Lower leg skin (tissue), 3 donors: ENCODE measurements around the gene MAGI2.

Experiments
- POLR2A ChIP-seq, 2 donors: fragments of 450-650 bp; IDR thresholded peaks; one replicate each; pipeline ENCODE4 v1.6.1; 2016 to 2017; ENCODE audit warnings: antibody characterized with exemption in 2 of 2, mild to moderate bottlenecking in 1 of 2, moderate library complexity in 1 of 2
- TF ChIP-seq, protein P1 (sequence below), 3 donors: fragments of 450-650 bp; IDR thresholded peaks; one replicate each; pipeline ENCODE4 v1.5.1; 2016; ENCODE audit warnings: antibody characterized with exemption in 3 of 3, mild to moderate bottlenecking in 3 of 3, moderate library complexity in 2 of 3

DNA sequence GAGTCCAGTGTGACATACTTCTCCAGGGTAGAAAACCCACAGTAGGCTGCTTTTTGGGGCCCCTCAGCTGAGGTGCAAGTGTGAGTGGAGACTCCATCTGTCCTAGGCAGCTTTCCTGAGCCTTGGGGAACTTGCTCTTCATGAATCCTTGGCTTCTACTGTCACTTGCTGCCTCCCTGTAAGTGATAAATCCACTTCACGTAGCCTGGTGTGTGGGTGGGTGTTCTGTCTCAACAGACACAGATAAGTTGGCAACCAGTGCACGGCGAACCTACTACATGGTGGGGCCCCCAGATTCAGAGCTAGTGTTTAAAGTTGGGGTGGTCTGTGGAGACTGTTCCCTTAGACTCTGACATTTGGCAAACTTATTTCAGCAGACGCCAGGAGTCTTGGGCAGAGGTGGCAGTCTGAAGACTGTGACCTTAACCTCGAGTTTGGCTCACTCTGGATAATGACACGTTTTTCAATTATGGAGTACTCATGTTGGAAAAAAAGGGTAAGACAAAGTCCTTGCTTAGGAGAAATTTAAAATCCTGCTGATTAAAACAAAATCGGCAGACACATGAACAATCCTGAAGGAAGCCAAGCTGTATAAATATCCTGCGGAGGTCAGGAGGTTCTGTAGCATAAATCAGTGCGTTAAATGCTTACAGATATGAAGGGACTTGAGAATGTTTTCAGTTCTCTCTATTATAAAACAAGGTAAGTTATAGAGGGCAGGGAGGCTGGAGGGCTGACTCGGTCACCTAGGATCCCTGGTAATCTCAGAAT is 1278.0 kb downstream of the MAGI2 start:
- TF ChIP-seq, protein P1, sequence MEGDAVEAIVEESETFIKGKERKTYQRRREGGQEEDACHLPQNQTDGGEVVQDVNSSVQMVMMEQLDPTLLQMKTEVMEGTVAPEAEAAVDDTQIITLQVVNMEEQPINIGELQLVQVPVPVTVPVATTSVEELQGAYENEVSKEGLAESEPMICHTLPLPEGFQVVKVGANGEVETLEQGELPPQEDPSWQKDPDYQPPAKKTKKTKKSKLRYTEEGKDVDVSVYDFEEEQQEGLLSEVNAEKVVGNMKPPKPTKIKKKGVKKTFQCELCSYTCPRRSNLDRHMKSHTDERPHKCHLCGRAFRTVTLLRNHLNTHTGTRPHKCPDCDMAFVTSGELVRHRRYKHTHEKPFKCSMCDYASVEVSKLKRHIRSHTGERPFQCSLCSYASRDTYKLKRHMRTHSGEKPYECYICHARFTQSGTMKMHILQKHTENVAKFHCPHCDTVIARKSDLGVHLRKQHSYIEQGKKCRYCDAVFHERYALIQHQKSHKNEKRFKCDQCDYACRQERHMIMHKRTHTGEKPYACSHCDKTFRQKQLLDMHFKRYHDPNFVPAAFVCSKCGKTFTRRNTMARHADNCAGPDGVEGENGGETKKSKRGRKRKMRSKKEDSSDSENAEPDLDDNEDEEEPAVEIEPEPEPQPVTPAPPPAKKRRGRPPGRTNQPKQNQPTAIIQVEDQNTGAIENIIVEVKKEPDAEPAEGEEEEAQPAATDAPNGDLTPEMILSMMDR (IDR thresholded peaks at IDR 0.05) = no peak
- TF ChIP-seq POLR2A (IDR thresholded peaks at IDR 0.05) = no peak
